ENCODE data around the gene FRMD5. TPM values are rescaled to one million over a fixed set of nuclear protein-coding genes. Genes with fewer than 3 reads are reported as not detected.

The FRMD5 gene
- total and polyA plus RNA-seq, 2 experiments from 2014 or later: 5.9 to 10.1 TPM

- ATAC-seq: no peak
- H3K4me2 ChIP-seq: no peak overlapping the region
- Mint-ChIP-seq H3K9me3 (no peaks in the 10 kb centered on the region; the same call in 2 of the 3 replicates), H3K36me3 (ENCODE audit: low read depth) (no peaks in the 10 kb centered on the region; the same call in 2 of the 3 replicates), H3K27ac (no peak overlapping the region), H3K27me3 (ENCODE audit: insufficient read depth, low read depth, poor library complexity) (peaks cover 2% of the 10 kb centered on the region), H3K4me3 (no peak overlapping the region), H3K4me1 (peaks cover 3% of the 10 kb centered on the region)
- peaks cover 9% of the 10 kb centered on the region; the same call in 1 of the 2 replicates for H4K20me1 ChIP-seq (replicated peaks; ENCODE audit: insufficient read depth)
- no peak overlapping the region for H3K4me3 ChIP-seq
- no peaks in the 10 kb centered on the region for H3K36me3 ChIP-seq (ENCODE audit: insufficient read depth)
- no peak overlapping the region for H2AFZ ChIP-seq
- H3K27ac ChIP-seq (ENCODE audit: low read depth): no peak overlapping the region
- TF ChIP-seq EZH2phosphoT487 (IDR thresholded peaks at IDR 0.05; ENCODE audit: unreplicated experiment) (no peak), EZH2 (IDR thresholded peaks at IDR 0.05; ENCODE audit: low read depth, unreplicated experiment) (no peak), ZNF462 (CRISPR knock-in tag; IDR thresholded peaks at IDR 0.05) (no peak), JUNB (IDR thresholded peaks at IDR 0.05; ENCODE audit: unreplicated experiment) (no peak), STAT1 (IDR thresholded peaks at IDR 0.05; ENCODE audit: unreplicated experiment) (no peak), ZNF331 (CRISPR knock-in tag; IDR thresholded peaks at IDR 0.05; ENCODE audit: low read depth) (no peak), ZNF114 (CRISPR knock-in tag; IDR thresholded peaks at IDR 0.05) (no peak), CREB1 (CRISPR knock-in tag; IDR thresholded peaks at IDR 0.05; ENCODE audit: low read depth) (no peak), REST (IDR thresholded peaks at IDR 0.05; ENCODE audit: unreplicated experiment) (no peak), ETS1 (IDR thresholded peaks at IDR 0.05) (no peak), NANOG (IDR thresholded peaks at IDR 0.05; ENCODE audit: borderline replicate concordance) (no peak), POLR2AphosphoS5 (IDR thresholded peaks at IDR 0.05; ENCODE audit: low read depth) (no peak)
- TF ChIP-seq, protein P1, sequence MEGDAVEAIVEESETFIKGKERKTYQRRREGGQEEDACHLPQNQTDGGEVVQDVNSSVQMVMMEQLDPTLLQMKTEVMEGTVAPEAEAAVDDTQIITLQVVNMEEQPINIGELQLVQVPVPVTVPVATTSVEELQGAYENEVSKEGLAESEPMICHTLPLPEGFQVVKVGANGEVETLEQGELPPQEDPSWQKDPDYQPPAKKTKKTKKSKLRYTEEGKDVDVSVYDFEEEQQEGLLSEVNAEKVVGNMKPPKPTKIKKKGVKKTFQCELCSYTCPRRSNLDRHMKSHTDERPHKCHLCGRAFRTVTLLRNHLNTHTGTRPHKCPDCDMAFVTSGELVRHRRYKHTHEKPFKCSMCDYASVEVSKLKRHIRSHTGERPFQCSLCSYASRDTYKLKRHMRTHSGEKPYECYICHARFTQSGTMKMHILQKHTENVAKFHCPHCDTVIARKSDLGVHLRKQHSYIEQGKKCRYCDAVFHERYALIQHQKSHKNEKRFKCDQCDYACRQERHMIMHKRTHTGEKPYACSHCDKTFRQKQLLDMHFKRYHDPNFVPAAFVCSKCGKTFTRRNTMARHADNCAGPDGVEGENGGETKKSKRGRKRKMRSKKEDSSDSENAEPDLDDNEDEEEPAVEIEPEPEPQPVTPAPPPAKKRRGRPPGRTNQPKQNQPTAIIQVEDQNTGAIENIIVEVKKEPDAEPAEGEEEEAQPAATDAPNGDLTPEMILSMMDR (conservative IDR thresholded peaks at IDR 0.05; ENCODE audit: low read depth in 2 of 2): no peak
- no peak for DNase-seq (ENCODE audit: low spot score)
- H3K9me2 ChIP-seq (ENCODE audit: insufficient read depth): no peaks in the 10 kb centered on the region
- H3F3A ChIP-seq (replicated peaks; ENCODE audit: low read depth): no peaks in the 10 kb centered on the region
- H3K4me1 ChIP-seq (ENCODE audit: insufficient read depth): no peaks in the 10 kb centered on the region
- H3K27me3 ChIP-seq (ENCODE audit: insufficient read depth): no peaks in the 10 kb centered on the region
- H3K79me2 ChIP-seq (replicated peaks; ENCODE audit: insufficient read depth): no peaks in the 10 kb centered on the region
These were observed 31.7 kb downstream of the FRMD5 start for GRCh38 chr15:44163370-44163769.

Data from GM23338 (cell line).